GM12873 (cell line): ENCODE measurements around the gene IER5L.

ENCODE experiments used
- CTCF ChIP-seq: IDR thresholded peaks from 2 replicates; pipeline ENCODE4 v1.5.1; 2012; ENCODE audit warnings: low read depth, mild to moderate bottlenecking, moderate library complexity, low read length, control low read depth; ENCODE audit not compliant: insufficient read depth; ENCODE audit errors: missing control alignments

Gene IER5L

GRCh38 chr9:129138144-129138462 lies 40.0 kb downstream of the IER5L start:
- no peak for TF ChIP-seq CTCF

GRCh38 chr9:129137292-129138143 lies 40.5 kb downstream of the IER5L start:
- TF ChIP-seq CTCF: no peak

- no peak for TF ChIP-seq CTCF
Observed at GRCh38 chr9:129136446-129137035, 41.5 kb downstream of the IER5L start.

GRCh38 chr9:129135476-129135875 lies 42.6 kb downstream of the IER5L start:
- TF ChIP-seq CTCF: no peak

- no peak for TF ChIP-seq CTCF
Observed at GRCh38 chr9:129133082-129133481, 45.0 kb downstream of the IER5L start.

GRCh38 chr9:129131300-129132145 lies 46.5 kb downstream of the IER5L start:
- peak; percentile 100 for TF ChIP-seq CTCF

- no peak for TF ChIP-seq CTCF
Observed at GRCh38 chr9:129130791-129131190, 47.3 kb downstream of the IER5L start.
